ENCODE results near the gene MAML2. TPM values are rescaled to one million over a fixed set of nuclear protein-coding genes. Genes with fewer than 3 reads are reported as not detected.

The MAML2 gene
- total and polyA plus RNA-seq, 9 of the 15 experiments (the other 6 are each of a cell fraction or from before 2014, with no cell fraction given): 0.79 to 6.8 (median 4.8) TPM

GRCh38 chr11:96242191-96242847 is 100.7 kb downstream of the MAML2 start:
- intact Hi-C loops (cut with micrococcal nuclease): loop anchor here (5.0 kb wide), 5 partner anchors 80 to 450 kb away; partner anchors contain the start of genes CEP57 and JRKL
- Histone ChIP-seq H3K27me3 (ENCODE audit: control insufficient read depth in 2 of 2, insufficient read depth in 2 of 2, low read length in 2 of 2) (no peaks in the 10 kb centered on the region), H3K36me3 (ENCODE audit: control insufficient read depth, insufficient read depth, low read length) (no peaks in the 10 kb centered on the region), H2AFZ (ENCODE audit: low read depth, low read length) (peak overlapping the region; percentile 83), H3K9me1 (ENCODE audit: control insufficient read depth, insufficient read depth, low read length) (no peaks in the 10 kb centered on the region), H3K79me2 (ENCODE audit: control insufficient read depth, insufficient read depth, low read length) (peaks cover 19% of the 10 kb centered on the region; the same call in 2 of the 3 replicates), H3K4me1 (replicated peaks in 1 of 2; ENCODE audit: control insufficient read depth in 2 of 2, insufficient read depth in 2 of 2, low read length in 2 of 2) (peaks cover 5 to 35% of the 10 kb centered on the region in 2 experiments; a peak in 4 of 5 replicates), H3K4me2 (ENCODE audit: insufficient read depth, low read length) (peak overlapping the region; percentile 70), H3K27ac (ENCODE audit: extremely low read depth, low read depth, low read length) (peak overlapping the region; percentile 78), H4K20me1 (replicated peaks; ENCODE audit: control insufficient read depth, insufficient read depth, low read length) (no peaks in the 10 kb centered on the region), H3K9ac (ENCODE audit: insufficient read depth in 1 of 2, low read depth in 2 of 2, low read length in 2 of 2) (peak overlapping the region in 1 of 2 experiments; percentile 65; a peak in 2 of 4 replicates), H3K4me3 (peak overlapping the region; percentile 39), H3K9me3 (replicated peaks; ENCODE audit: control insufficient read depth, insufficient read depth, low read depth, low read length) (no peaks in the 10 kb centered on the region)
- no TSS peak for BruUV-seq (replicated peaks)
- in situ Hi-C loops (cut with MboI): no loop called here
- DNase-seq (ENCODE audit: extremely low read depth in 1 of 4, low spot score in 3 of 4) (no peak), FAIRE-seq (no peak), ATAC-seq (no peak)
- POLR2A ChIA-PET: interaction anchor here (0.6 to 1.5 kb wide), 6 partner anchors 16 to 1135 kb away, joined by 3 to 7 read pairs (median 3); partner anchors contain the start of gene MAML2
- CTCF ChIA-PET (ENCODE audit: low intra/inter-chr PET ratio): no interaction called here
- 66% methylated on average over 2 of the region's 2 CpGs for WGBS (ENCODE audit: insufficient coverage, low coverage, missing lambda C conversion rate)
- TF ChIP-seq CEBPG (CRISPR knock-in tag; IDR thresholded peaks at IDR 0.05) (no peak), CEBPG (tag; conservative IDR thresholded peaks at IDR 0.05 in 1 of 2, IDR thresholded peaks at IDR 0.05 in 1 of 2) (peak in 1 of 2 experiments; percentile 47; a peak in 2 of 4 replicates), ZHX1 (conservative IDR thresholded peaks at IDR 0.05; ENCODE audit: low read length) (no peak), CEBPB (tag; IDR thresholded peaks at IDR 0.05) (peak; percentile 86)

Measured in K562 (cell line).